GM19438 (cell line): ENCODE data around the gene CNN3.
"Not testable (repeated sequence)": the region's sequence is repeated elsewhere in the genome, so short reads cannot be mapped to it uniquely, and the experiment has no call there.

ENCODE experiments used
- ATAC-seq: cut with Tn5 transposase; IDR thresholded peaks from one replicate; pipeline ENCODE4 v1.9.1; 2021; ENCODE audit warnings: low read depth; ENCODE audit not compliant: unreplicated experiment

The CNN3 gene

GRCh38 chr1:94951046-94951445 is 24.1 kb upstream of the CNN3 start:
- ATAC-seq, result no peak

- ATAC-seq, result no peak
Measured at GRCh38 chr1:94949681-94950661, 23.1 kb upstream of the CNN3 start.

- ATAC-seq, result no peak
Measured at GRCh38 chr1:94947437-94947836, 20.5 kb upstream of the CNN3 start.

GRCh38 chr1:94946886-94947285 is 20.0 kb upstream of the CNN3 start:
- ATAC-seq, result no peak

GRCh38 chr1:94942171-94943128 is 15.5 kb upstream of the CNN3 start:
- no peak for ATAC-seq

GRCh38 chr1:94941480-94941879 is 14.6 kb upstream of the CNN3 start:
- not testable (repeated sequence) for ATAC-seq

GRCh38 chr1:94940738-94941137 is 13.8 kb upstream of the CNN3 start:
- no peak for ATAC-seq

GRCh38 chr1:94937820-94938219 is 10.9 kb upstream of the CNN3 start:
- ATAC-seq, result no peak

GRCh38 chr1:94936861-94937620 is 10.1 kb upstream of the CNN3 start:
- no peak for ATAC-seq

GRCh38 chr1:94935476-94935875 is 8.6 kb upstream of the CNN3 start:
- ATAC-seq, result no peak

GRCh38 chr1:94935034-94935433 is 8.1 kb upstream of the CNN3 start:
- no peak for ATAC-seq

GRCh38 chr1:94934551-94934950 is 7.6 kb upstream of the CNN3 start:
- no peak for ATAC-seq

- ATAC-seq, result no peak
Measured at GRCh38 chr1:94931254-94931841, 4.4 kb upstream of the CNN3 start.

GRCh38 chr1:94929351-94930217 is 2.7 kb upstream of the CNN3 start:
- no peak for ATAC-seq

GRCh38 chr1:94928293-94928939 is 1.5 kb upstream of the CNN3 start:
- no peak for ATAC-seq

- peak; percentile 28 for ATAC-seq
Measured at GRCh38 chr1:94927405-94928175, 680 bp upstream of the CNN3 start.

GRCh38 chr1:94926126-94926914 is 590 bp downstream of the CNN3 start:
- peak; percentile 31 for ATAC-seq
